HCT116 (cell line): ENCODE results near the gene FKBP6. TPM values are rescaled to one million over a fixed set of nuclear protein-coding genes. Genes with fewer than 3 reads are reported as not detected.

Experiments
- ATAC-seq: fragments of 200-7000 bp; cut with Tn5 transposase; 2 replicates; pipeline ENCODE4 v1.9.1; 2020; ENCODE audit warnings: mild to moderate bottlenecking, moderate library complexity
- BruUV-seq: library from RNA; stranded (reverse); fragments of 400-500 nt; replicated peaks from 2 replicates; lab custom pipeline; 2021; lab: Mats Ljungman, UMichigan
- CTCF ChIA-PET: fragments of 300-600 bp; sonication (Branson Sonifier 250); formaldehyde crosslinking; loops from one replicate; lab custom pipeline; 2021; ENCODE audit warnings: antibody characterized with exemption; lab: Charles Lee
- POLR2A ChIA-PET: fragments of 300-600, 350-600 bp; sonication (Branson Sonifier 250); formaldehyde crosslinking; loops from one replicate; lab custom pipeline; 2021; ENCODE audit warnings: antibody characterized with exemption; lab: Charles Lee
- RAD21 ChIA-PET, 2 experiments: fragments of 300-600 bp; sonication (Branson Sonifier 250); formaldehyde crosslinking; loops; one replicate each; lab custom pipeline; 2023; ENCODE audit warnings: low total read pairs in 2 of 2; ENCODE audit not compliant: uncharacterized antibody in 2 of 2, unreplicated experiment in 2 of 2, low non-redundant PET in 1 of 2; lab: Charles Lee
- DNase-seq: peaks from one replicate; pipeline ENCODE4 v3.0.0-alpha.2; 2010; ENCODE audit warnings: low read depth, low spot score
- H2AFZ ChIP-seq: fragments of 200-600 bp; shearing (Covaris generic), sonication (generic); 2 replicates; pipeline ENCODE4 v1.6.1; 2017; ENCODE audit warnings: low read depth, mixed run types, mixed read lengths, antibody characterized with exemption, low read length; ENCODE audit not compliant: poor library complexity, severe bottlenecking
- H3K27ac ChIP-seq: 2 replicates; pipeline ENCODE4 v1.5.1; 2012; ENCODE audit warnings: low read depth, low read length
- H3K27me3 ChIP-seq: fragments of 200-600 bp; sonication (generic); 2 replicates; pipeline ENCODE4 v1.6.1; 2016; ENCODE audit warnings: mixed run types, low read length, mixed read lengths; ENCODE audit not compliant: insufficient read depth
- H3K36me3 ChIP-seq, 2 experiments: fragments of 200-500 bp in 1 of 2; fragments of 200-600 bp in 1 of 2; sonication (Bioruptor generic) in 1 of 2; sonication (generic) in 1 of 2; 2 replicates each; pipeline versions ENCODE4 v1.5.1 to v1.6.1; 2014 to 2016; ENCODE audit warnings: low read length in 2 of 2, inconsistent platforms in 1 of 2, mixed read lengths in 1 of 2, mixed run types in 1 of 2; ENCODE audit not compliant: insufficient read depth in 2 of 2, control insufficient read depth in 1 of 2
- H3K4me1 ChIP-seq, 2 experiments: fragments of 200-600 bp in 1 of 2; sonication (generic) in 1 of 2; 2 replicates each; pipeline versions ENCODE4 v1.5.1 to v1.6.1; 2012 to 2017; ENCODE audit warnings: low read length in 2 of 2, inconsistent platforms in 1 of 2, mild to moderate bottlenecking in 1 of 2, mixed read lengths in 1 of 2, mixed run types in 1 of 2, moderate library complexity in 1 of 2; ENCODE audit not compliant: insufficient read depth in 2 of 2, control insufficient read depth in 1 of 2
- H3K4me2 ChIP-seq: fragments of 200-600 bp; sonication (generic); 2 replicates; pipeline ENCODE4 v1.6.1; 2017; ENCODE audit warnings: mixed run types, low read length, mixed read lengths
- H3K4me3 ChIP-seq, 2 experiments: fragments of 200-600 bp in 1 of 2; sonication (generic) in 1 of 2; replicated peaks in 1 of 2; 2 replicates each; pipeline ENCODE4 v1.5.1; 2011 to 2016; ENCODE audit warnings: low read length in 2 of 2, control low read depth in 1 of 2, low read depth in 1 of 2, mild to moderate bottlenecking in 1 of 2, mixed read lengths in 1 of 2, mixed run types in 1 of 2
- H3K79me2 ChIP-seq: fragments of 200-600 bp; sonication (generic); 2 replicates; pipeline ENCODE4 v1.6.1; 2017; ENCODE audit warnings: mild to moderate bottlenecking, mixed run types, low read length, moderate library complexity, mixed read lengths; ENCODE audit not compliant: insufficient read depth
- H3K9ac ChIP-seq: fragments of 200-600 bp; sonication (generic); 2 replicates; pipeline ENCODE4 v1.6.1; 2016; ENCODE audit warnings: low read length, mixed read lengths
- H3K9me2 ChIP-seq: fragments of 200-600 bp; sonication (generic), shearing (Covaris generic); 2 replicates; pipeline ENCODE4 v1.6.1; 2017; ENCODE audit warnings: mixed run types, mild to moderate bottlenecking, moderate library complexity; ENCODE audit not compliant: insufficient read depth
- H3K9me3 ChIP-seq, 2 experiments: fragments of 200-500 bp in 1 of 2; fragments of 200-600 bp in 1 of 2; sonication (Bioruptor generic) in 1 of 2; sonication (generic) in 1 of 2; 2 replicates each; pipeline ENCODE4 v1.6.1; 2014 to 2017; ENCODE audit warnings: low read length in 2 of 2, mixed read lengths in 2 of 2, inconsistent platforms in 1 of 2, low read depth in 1 of 2, mild to moderate bottlenecking in 1 of 2, mixed run types in 1 of 2, moderate library complexity in 1 of 2; ENCODE audit not compliant: control insufficient read depth in 1 of 2, insufficient read depth in 1 of 2
- H4K20me1 ChIP-seq: fragments of 200-600 bp; sonication (generic), shearing (Covaris generic); 2 replicates; pipeline ENCODE4 v1.6.1; 2017; ENCODE audit warnings: mixed run types, mild to moderate bottlenecking, moderate library complexity; ENCODE audit not compliant: insufficient read depth
- CBX3 ChIP-seq: IDR thresholded peaks from 2 replicates; pipeline ENCODE4 v1.6.1; 2012; ENCODE audit warnings: low read depth
- CTCF ChIP-seq, 3 experiments: fragments of 200-600 bp in 1 of 3; sonication (generic) in 1 of 3; IDR thresholded peaks in 2 of 3; conservative IDR thresholded peaks in 1 of 3; 2 replicates each; pipeline ENCODE4 v1.5.1; 2012 to 2017; ENCODE audit warnings: low read depth in 2 of 3, low read length in 2 of 3, antibody characterized with exemption in 1 of 3, borderline replicate concordance in 1 of 3, control low read depth in 1 of 3, mild to moderate bottlenecking in 1 of 3, mixed read lengths in 1 of 3, mixed run types in 1 of 3, moderate library complexity in 1 of 3; ENCODE audit not compliant: insufficient read depth in 1 of 3
- EGR1 ChIP-seq: IDR thresholded peaks from 2 replicates; pipeline ENCODE4 v1.6.1; 2012; ENCODE audit warnings: low read depth
- ELF1 ChIP-seq: IDR thresholded peaks from 2 replicates; pipeline ENCODE4 v1.6.1; 2012; ENCODE audit warnings: low read depth, borderline replicate concordance
- JUND ChIP-seq: IDR thresholded peaks from 2 replicates; pipeline ENCODE4 v1.6.1; 2012
- POLR2A ChIP-seq: IDR thresholded peaks from 2 replicates; pipeline ENCODE4 v1.7.0; 2011; ENCODE audit warnings: borderline replicate concordance; ENCODE audit not compliant: insufficient read depth, insufficient read length; ENCODE audit errors: extremely low read depth
- RAD21 ChIP-seq: IDR thresholded peaks from 2 replicates; pipeline ENCODE4 v1.6.1; 2012; ENCODE audit warnings: low read depth, mild to moderate bottlenecking
- REST ChIP-seq: IDR thresholded peaks from 2 replicates; pipeline ENCODE4 v1.6.1; 2012; ENCODE audit warnings: low read depth
- SIN3A ChIP-seq: IDR thresholded peaks from 2 replicates; pipeline ENCODE4 v1.6.1; 2012; ENCODE audit warnings: low read depth
- SP1 ChIP-seq: IDR thresholded peaks from 2 replicates; pipeline ENCODE4 v1.6.1; 2012; ENCODE audit warnings: low read depth
- TCF7L2 ChIP-seq: IDR thresholded peaks from 2 replicates; pipeline ENCODE4 v1.7.0; 2011; ENCODE audit warnings: borderline replicate concordance, inconsistent platforms; ENCODE audit not compliant: insufficient read depth, insufficient read length; ENCODE audit errors: extremely low read depth
- YY1 ChIP-seq: IDR thresholded peaks from 2 replicates; pipeline ENCODE4 v1.6.1; 2011; ENCODE audit warnings: low read length, low read depth, moderate library complexity, mild to moderate bottlenecking; ENCODE audit not compliant: insufficient replicate concordance; ENCODE audit errors: extremely low read depth
- ZBTB33 ChIP-seq: IDR thresholded peaks from 2 replicates; pipeline ENCODE4 v1.6.1; 2011; ENCODE audit warnings: mild to moderate bottlenecking, low read length, moderate library complexity; ENCODE audit not compliant: insufficient replicate concordance; ENCODE audit errors: extremely low read depth
- ZFX ChIP-seq: fragments of 450-650 bp; IDR thresholded peaks from 2 replicates; pipeline ENCODE4 v1.6.1; 2017
- ZNF274 ChIP-seq: fragments of 200-500 bp; sonication (Bioruptor generic); IDR thresholded peaks from 2 replicates; pipeline ENCODE4 v1.6.1; 2014; ENCODE audit warnings: mild to moderate bottlenecking, low read depth, low read length, inconsistent platforms
- intact Hi-C: fragments of 100-400 bp; cut with micrococcal nuclease; formaldehyde crosslinking; loops from 2 replicates; pipeline ENCODE4 v1.10.0; 2022
- total RNA-seq: library from RNA; stranded (reverse); gene quantifications from one replicate; pipeline ENCODE4 v1.2.1, GENCODE V29; 2021; ENCODE audit not compliant: unreplicated experiment
- TF ChIP-seq, protein P1 (sequence below): IDR thresholded peaks from 2 replicates; pipeline ENCODE4 v1.6.1; 2012

The FKBP6 gene
- total RNA-seq, 1 experiment from 2014 or later, result not detected

GRCh38 chr7:73353243-73353642 is 25.3 kb downstream of the FKBP6 start:
- no peaks in the 10 kb centered on the region for H4K20me1 ChIP-seq
- DNase-seq, result no peak
- no TSS peak for BruUV-seq
- RAD21 ChIA-PET, result no interaction called here
- no peaks in the 10 kb centered on the region for H3K79me2 ChIP-seq
- no peak for ATAC-seq
- POLR2A ChIA-PET, result no interaction called here
- TF ChIP-seq POLR2A (no peak), SIN3A (no peak), YY1 (no peak), ZFX (no peak), REST (no peak), TCF7L2 (no peak), EGR1 (no peak), SP1 (no peak), ZBTB33 (no peak), JUND (no peak), CTCF (IDR thresholded peaks at IDR 0.05 in 2 of 3, conservative IDR thresholded peaks at IDR 0.05 in 1 of 3; ENCODE audit: borderline replicate concordance in 1 of 3, insufficient read depth in 1 of 3, low read depth in 2 of 3, low read length in 2 of 3) (no peak), ELF1 (no peak), RAD21 (no peak), CBX3 (no peak), ZNF274 (no peak)
- TF ChIP-seq, protein P1, sequence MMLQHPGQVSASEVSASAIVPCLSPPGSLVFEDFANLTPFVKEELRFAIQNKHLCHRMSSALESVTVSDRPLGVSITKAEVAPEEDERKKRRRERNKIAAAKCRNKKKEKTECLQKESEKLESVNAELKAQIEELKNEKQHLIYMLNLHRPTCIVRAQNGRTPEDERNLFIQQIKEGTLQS, result no peak
- H3K4me2 ChIP-seq, result no peak overlapping the region
- H3K27me3 ChIP-seq, result no peaks in the 10 kb centered on the region
- no peak overlapping the region for H3K9ac ChIP-seq
- intact Hi-C loops, result no loop called here
- no peak overlapping the region for H2AFZ ChIP-seq
- no peaks in the 10 kb centered on the region for H3K36me3 ChIP-seq
- no peaks in the 10 kb centered on the region for H3K9me2 ChIP-seq
- H3K27ac ChIP-seq, result no peak overlapping the region
- peaks cover 0 to 3% of the 10 kb centered on the region in 2 experiments; a peak in 1 of 4 replicates for H3K4me1 ChIP-seq
- no peak overlapping the region for H3K4me3 ChIP-seq
- no peaks in the 10 kb centered on the region for H3K9me3 ChIP-seq
- CTCF ChIA-PET, result no interaction called here
